Chondrocyte (in vitro differentiated cells): Measurements from ENCODE around the gene FGF22. TPM values are rescaled to one million over a fixed set of nuclear protein-coding genes. Genes with fewer than 3 reads are reported as not detected.

Experiments
- DNase-seq: peaks from one replicate; pipeline ENCODE4 v3.0.0; 2021; ENCODE audit warnings: mixed read lengths, low spot score
- H3K27ac Mint-ChIP-seq: one replicate; pipeline ENCODE4 v1.8.0; 2021; ENCODE audit warnings: mild to moderate bottlenecking, moderate library complexity, mixed read lengths; ENCODE audit not compliant: unreplicated experiment
- H3K27me3 Mint-ChIP-seq: 2 replicates; pipeline ENCODE4 v1.8.0; 2021; ENCODE audit warnings: low read depth, mixed read lengths
- H3K36me3 Mint-ChIP-seq: 2 replicates; pipeline ENCODE4 v1.8.0; 2021; ENCODE audit warnings: low read depth, mixed read lengths
- H3K4me1 Mint-ChIP-seq: 2 replicates; pipeline ENCODE4 v1.8.0; 2021; ENCODE audit warnings: low read depth, mild to moderate bottlenecking, mixed read lengths
- H3K4me3 Mint-ChIP-seq: one replicate; pipeline ENCODE4 v1.8.0; 2021; ENCODE audit warnings: mild to moderate bottlenecking, moderate library complexity, mixed read lengths; ENCODE audit not compliant: unreplicated experiment
- H3K9me3 Mint-ChIP-seq: 2 replicates; pipeline ENCODE4 v1.8.0; 2021; ENCODE audit warnings: low read depth, mixed read lengths
- CTCF ChIP-seq: fragments of 200-600 bp; sonication (generic); IDR thresholded peaks from 2 replicates; pipeline ENCODE4 v1.5.0; 2021; ENCODE audit warnings: antibody characterized with exemption, mild to moderate bottlenecking, moderate library complexity
- total RNA-seq: library from RNA; stranded (reverse); gene quantifications from 3 replicates; pipeline ENCODE4 v1.2.1, GENCODE V29; 2021

Gene FGF22
- total RNA-seq, 1 donor from 2014 or later, result not detected

GRCh38 chr19:615619-616018, 24.1 kb upstream of the FGF22 start:
- no peak overlapping the region for H3K4me3 Mint-ChIP-seq
- no peak for DNase-seq
- no peak overlapping the region for H3K27ac Mint-ChIP-seq

GRCh38 chr19:616062-616700, 23.5 kb upstream of the FGF22 start:
- Mint-ChIP-seq H3K9me3 (no peaks in the 10 kb centered on the region), H3K36me3 (peaks cover 18% of the 10 kb centered on the region), H3K4me3 (no peak overlapping the region), H3K27ac (no peak overlapping the region), H3K4me1 (peaks cover 8% of the 10 kb centered on the region), H3K27me3 (no peaks in the 10 kb centered on the region)
- no peak for TF ChIP-seq CTCF
- DNase-seq, result no peak

More at GRCh38 chr19:615619-616018, 24.1 kb upstream of the FGF22 start:
- H3K36me3 Mint-ChIP-seq, result peaks cover 18% of the 10 kb centered on the region
- TF ChIP-seq CTCF, result no peak
- no peaks in the 10 kb centered on the region for H3K9me3 Mint-ChIP-seq
- no peaks in the 10 kb centered on the region for H3K27me3 Mint-ChIP-seq
- H3K4me1 Mint-ChIP-seq, result peaks cover 13% of the 10 kb centered on the region

GRCh38 chr19:616747-617526, 22.7 kb upstream of the FGF22 start:
- Mint-ChIP-seq H3K4me1 (peaks cover 2% of the 10 kb centered on the region), H3K9me3 (no peaks in the 10 kb centered on the region), H3K27me3 (no peaks in the 10 kb centered on the region), H3K4me3 (no peak overlapping the region), H3K36me3 (peaks cover 18% of the 10 kb centered on the region), H3K27ac (no peak overlapping the region)
- no peak for TF ChIP-seq CTCF
- no peak for DNase-seq

- Mint-ChIP-seq H3K27me3 (no peaks in the 10 kb centered on the region), H3K36me3 (peaks cover 18% of the 10 kb centered on the region), H3K27ac (no peak overlapping the region), H3K4me3 (no peak overlapping the region), H3K9me3 (no peaks in the 10 kb centered on the region), H3K4me1 (peaks cover 2% of the 10 kb centered on the region)
- TF ChIP-seq CTCF, result no peak
- DNase-seq, result no peak
These were observed 22.0 kb upstream of the FGF22 start for GRCh38 chr19:617551-618246.

GRCh38 chr19:618247-618619, 21.4 kb upstream of the FGF22 start:
- Mint-ChIP-seq H3K36me3 (peaks cover 14% of the 10 kb centered on the region), H3K4me1 (no peaks in the 10 kb centered on the region), H3K27ac (no peak overlapping the region), H3K9me3 (no peaks in the 10 kb centered on the region), H3K4me3 (no peak overlapping the region), H3K27me3 (no peaks in the 10 kb centered on the region)
- no peak for TF ChIP-seq CTCF
- no peak for DNase-seq
